HG03196 (cell line): ENCODE data around the gene PTX4.
"Not testable (repeated sequence)": the region's sequence is repeated elsewhere in the genome, so short reads cannot be mapped to it uniquely, and the experiment has no call there.

ENCODE experiments used
- ATAC-seq: cut with Tn5 transposase; IDR thresholded peaks from one replicate; pipeline ENCODE4 v1.9.1; 2021; ENCODE audit not compliant: unreplicated experiment

PTX4 gene

DNA sequence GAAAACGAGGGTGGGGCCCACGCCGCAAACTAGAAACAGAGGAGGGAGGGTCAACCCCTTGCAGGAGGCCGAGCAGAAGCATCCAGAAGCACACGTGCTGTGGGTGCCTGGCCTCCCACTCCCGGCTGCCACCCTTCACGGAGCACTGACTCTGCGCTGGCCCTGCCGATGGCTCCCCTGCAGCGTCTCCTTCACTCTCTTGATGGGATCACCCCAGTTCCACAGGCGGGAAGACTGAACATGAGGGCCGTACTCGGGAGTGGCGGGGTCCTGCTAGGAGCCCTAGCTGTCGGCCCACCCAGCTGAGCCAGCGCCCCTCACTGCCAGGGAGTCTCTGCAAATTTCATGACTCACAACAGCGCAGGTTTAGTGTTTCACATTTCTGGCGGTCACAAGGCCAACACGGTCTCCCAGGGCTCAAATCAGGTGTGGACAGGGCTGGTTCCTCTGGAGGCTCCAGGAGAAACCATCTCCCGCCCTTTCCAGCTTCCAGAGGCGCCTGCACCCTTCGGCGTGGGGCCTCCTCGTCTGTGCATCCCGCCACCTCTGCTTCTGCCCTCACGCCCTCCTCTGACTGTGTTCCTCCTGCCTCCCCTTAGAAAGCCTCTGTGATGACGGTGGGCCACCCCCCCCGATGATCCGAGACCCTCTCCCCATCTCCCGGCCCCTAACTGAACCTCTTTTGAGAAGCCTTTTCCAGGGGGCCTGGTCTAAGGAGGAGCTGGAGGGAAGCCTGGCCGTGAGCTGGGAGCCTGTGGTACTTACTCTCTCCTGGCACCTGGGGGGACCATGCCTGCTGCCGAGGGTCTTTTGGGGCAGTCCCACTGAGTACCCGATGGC, 2.0 kb downstream of the PTX4 start:
- no peak for ATAC-seq

GRCh38 chr16:1485847-1486496, 2.8 kb downstream of the PTX4 start:
- ATAC-seq: no peak

DNA sequence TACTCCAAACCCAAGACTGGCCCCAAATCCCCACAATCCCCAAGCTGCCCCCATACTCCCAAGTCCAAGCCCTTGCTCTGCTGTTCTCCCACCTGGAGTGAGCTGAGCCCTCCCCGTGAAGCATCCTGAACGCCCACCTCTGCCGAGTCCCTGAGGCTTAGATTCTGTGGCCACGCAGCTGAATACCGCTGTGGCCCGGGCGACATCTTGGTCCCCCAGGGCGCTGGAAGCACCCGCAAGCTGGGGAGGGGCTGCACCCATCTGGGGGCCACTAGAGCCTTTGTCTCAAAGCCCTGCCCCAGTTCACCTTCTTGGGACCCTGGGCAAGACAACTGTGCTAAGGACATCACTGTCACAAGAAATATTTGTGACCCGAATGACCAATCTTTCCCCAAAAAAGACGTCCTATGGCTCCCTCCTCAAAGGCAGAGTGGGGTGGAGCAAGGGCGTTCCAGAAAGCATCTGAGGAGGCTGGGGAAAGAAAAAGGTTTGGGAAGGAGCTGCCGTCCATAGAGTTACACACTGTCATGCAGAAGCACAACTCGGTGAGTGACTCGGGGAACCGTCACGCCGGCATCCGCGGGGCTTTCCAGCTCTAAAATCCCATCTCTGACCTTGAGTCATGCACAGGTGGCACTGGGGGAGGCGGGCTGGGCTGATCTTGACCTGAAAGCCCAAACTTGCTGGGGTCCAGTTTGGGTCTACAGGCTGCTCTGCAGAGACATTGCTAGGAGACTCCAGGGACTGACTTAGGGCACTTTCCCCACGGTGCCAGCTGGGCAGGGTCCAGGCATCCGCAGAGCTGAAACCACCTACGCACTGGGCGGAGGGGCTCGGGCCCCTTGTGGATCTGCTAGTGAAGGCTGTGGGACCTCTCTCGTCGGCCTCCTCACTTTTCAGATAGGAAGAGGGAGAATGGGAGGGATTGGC, 6.6 kb downstream of the PTX4 start:
- no peak for ATAC-seq

GRCh38 chr16:1478937-1479336, 9.8 kb downstream of the PTX4 start:
- ATAC-seq: not testable (repeated sequence)

- no peak for ATAC-seq
Measured at GRCh38 chr16:1477033-1477432, 11.7 kb downstream of the PTX4 start.

DNA sequence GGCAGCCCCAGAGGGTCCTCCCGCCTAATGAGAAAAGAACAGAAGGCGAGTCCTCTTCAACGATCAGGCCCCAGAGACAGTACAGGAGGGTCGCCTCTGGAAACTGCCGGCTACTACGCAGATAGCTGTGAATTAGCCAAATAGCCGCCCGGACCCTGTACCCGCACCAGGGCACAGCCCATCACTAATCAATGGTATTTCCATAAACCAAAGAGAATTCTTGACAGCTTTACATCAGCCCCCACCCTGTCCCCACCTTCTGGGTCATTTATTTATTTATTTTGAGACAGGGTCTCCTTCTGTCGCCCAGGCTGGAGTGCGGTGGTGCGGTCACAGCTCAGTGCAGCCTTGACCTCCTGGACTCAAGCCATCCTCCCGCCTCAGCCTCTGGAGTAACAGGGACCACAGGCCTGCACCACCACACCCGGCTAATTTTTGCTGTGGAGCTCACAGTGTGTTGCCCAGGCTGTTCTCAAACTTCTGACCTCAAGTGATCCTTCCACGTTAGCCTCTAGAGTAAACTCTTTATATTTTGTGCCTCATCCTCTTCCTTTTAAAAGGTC, 13.1 kb downstream of the PTX4 start:
- peak; percentile 13 for ATAC-seq

DNA sequence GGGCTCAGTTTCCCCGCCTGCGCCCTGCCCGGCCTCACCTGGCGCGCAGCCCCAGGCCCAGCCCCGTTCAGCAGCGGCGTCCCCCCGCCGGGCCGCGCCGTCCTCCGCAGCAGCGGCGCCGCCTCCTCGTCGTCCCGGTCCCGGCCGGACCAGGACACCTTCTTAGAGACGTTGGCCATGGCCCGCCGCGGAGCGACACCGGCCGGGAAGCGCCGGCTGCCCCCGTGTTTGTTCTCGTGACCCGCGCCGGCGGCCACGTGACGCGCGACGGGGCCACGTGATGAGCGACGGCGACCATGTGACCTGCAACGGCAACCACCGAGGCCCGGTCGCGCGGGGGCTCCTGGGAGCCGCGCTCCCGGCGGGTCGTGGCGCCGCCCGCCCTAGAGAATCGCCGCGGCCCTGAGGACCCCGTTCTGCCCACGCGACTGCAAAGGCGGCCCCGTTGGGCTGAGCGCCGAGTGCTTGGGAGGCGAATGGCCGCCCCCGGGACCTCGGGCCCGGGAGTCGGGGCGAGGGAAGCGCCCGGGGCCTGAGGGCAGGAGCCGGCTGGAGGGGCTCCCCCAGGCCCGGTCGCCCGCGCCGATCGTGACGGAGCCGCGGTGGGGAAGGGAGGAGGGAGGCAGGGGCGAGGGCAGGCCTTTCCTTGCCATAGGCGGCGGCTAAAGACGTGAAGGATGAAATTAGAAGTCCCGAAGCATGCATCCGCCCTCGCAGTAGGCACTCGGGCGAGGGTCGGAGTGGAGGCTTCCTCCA, 13.8 kb downstream of the PTX4 start, which contains the start of gene CLCN7:
TSS of gene CLCN7 (minus strand) at position 233 of the 756 bp plus-strand sequence. CDS start at position 179, 54 bp downstream.
- ATAC-seq: peak; percentile 72

DNA sequence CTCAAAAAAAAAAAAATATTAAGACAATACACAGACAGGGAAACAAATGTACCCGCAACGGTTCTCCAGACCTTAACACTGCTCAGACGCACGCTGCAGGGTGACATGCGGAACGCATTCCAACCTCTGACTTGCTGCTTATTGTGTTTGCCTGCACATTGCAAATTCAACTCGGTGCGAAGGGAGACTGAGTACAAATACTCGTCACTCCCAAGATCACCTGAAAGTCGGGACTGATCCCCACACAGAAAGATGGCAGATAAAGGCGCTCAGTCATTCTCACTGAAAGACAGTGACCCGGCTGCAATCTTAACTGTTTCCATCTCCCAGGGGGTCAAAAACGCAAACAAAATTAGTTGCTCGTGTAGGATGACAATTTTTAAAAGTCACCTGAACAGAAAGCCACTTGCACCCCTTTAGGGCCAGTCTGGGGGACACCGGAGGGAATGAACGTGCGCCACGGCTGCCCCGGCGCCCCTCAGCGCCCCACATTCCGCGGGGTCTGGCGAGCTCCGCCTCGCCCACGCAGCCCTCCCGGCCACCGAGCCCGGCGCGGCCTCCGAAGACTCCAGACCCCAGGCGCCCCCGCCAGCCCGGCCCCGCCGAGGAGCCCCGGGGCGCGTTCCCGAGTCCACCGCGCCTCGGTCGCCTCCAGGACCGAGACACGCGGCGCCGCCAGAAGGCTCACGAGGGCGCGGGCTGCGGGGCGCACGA, 14.5 kb downstream of the PTX4 start:
- peak; percentile 22 for ATAC-seq

GRCh38 chr16:1472974-1473373, 15.8 kb downstream of the PTX4 start:
- no peak for ATAC-seq

DNA sequence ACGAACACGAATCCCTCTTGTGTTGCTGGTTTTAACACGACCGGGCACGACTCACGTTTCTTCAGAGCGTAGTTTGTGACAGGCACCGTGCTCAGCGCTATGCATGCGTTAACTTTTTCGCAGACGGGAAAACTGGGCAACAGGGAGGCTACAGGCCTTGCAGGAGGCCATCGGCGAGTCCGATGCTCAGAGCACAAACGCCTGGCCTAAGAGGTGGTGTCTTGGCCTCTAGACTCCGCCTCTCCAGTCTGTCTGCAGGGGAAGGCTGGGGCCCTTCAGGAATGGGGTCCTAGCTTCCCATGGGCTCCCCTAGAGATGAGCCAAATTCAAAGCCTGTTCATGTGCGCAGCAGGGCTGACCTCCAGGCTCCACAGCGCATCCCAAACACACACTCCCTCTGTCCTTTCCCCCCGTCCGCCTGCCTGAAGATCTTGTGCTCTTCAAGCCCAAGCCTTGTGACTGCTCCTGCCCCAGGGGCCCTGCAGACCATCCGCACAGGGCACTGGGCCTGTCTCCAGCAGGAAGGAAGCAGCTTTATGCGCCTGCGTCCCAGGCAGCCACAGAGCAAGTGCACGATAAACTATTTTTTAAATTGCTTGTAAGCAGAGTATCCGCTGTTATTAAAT, 17.1 kb downstream of the PTX4 start:
- no peak for ATAC-seq

- ATAC-seq: no peak
Measured at GRCh38 chr16:1470481-1471251, 18.1 kb downstream of the PTX4 start.

- no peak for ATAC-seq
Measured at GRCh38 chr16:1469693-1470201, 19.0 kb downstream of the PTX4 start.

- not testable (repeated sequence) for ATAC-seq
Measured at GRCh38 chr16:1469141-1469540, 19.6 kb downstream of the PTX4 start.

DNA sequence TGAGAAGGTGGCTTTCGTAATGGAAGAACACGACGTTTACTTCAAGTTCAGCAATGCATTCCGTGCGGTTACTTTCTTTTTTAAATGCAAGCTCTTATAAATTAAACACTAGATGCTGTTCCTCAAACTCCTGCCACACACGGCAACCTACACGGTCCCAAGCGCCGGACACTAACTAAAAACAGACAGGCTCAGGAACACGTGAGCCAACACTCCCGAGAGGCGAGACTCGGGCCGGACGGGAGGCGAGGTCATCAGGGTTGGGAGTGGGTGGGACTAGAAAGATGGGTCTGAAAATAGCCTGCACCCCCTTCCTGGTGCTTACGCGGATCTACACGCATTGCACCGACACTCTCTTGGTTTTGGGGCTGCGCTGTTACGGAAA, 20.3 kb downstream of the PTX4 start:
- ATAC-seq: no peak

GRCh38 chr16:1466968-1467521, 21.7 kb downstream of the PTX4 start:
- no peak for ATAC-seq

DNA sequence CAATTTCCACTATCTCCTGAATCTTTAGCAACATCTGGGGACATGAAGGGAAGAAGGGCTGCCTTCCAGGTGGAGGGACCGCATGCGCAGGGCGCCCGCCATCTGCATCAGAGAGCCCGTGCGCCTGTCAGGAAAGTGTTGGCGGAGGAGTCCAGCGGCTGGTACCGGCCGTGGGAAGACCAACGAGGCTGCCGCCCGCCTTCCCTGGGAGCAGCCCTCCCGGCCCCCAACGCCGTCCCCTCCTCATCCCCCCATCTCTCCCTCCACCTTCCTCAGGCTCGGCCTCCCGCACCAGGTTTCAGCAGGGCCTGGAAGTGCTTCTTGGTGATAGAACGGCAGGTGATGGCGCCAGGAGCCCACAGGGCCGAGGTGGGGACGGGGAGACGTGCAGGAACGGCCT, 22.7 kb downstream of the PTX4 start:
- no peak for ATAC-seq

DNA sequence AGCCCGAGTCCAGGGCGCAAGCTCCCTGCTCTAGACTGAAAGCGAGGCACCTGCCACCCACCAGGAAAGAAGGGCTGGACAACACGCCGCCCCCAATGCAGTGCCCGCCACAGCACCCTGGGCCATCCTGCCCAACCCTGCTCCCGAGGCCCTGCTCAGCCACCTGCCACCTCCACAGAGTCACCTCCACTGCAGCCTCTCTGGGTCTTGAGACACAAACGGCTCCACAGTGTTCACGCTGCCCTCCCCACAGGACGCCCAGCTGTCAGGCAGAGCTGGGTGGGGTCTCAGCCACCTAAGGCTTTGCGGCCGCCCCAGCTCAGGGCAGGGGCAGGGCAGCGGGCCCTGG, 23.2 kb downstream of the PTX4 start:
- no peak for ATAC-seq
